Suprapubic skin (tissue), 4 donors: ENCODE results near the gene PWWP2A. TPM values are rescaled to one million over a fixed set of nuclear protein-coding genes. Genes with fewer than 3 reads are reported as not detected.
"Not testable (repeated sequence)": the region's sequence is repeated elsewhere in the genome, so short reads cannot be mapped to it uniquely, and the experiment has no call there.

ENCODE experiments used
- DNase-seq, 2 donors: peaks; one replicate each; pipeline ENCODE4 v3.0.0-alpha.2; 2019; ENCODE audit warnings: low spot score in 2 of 2
- H3K27ac ChIP-seq: fragments of 200-600 bp; sonication (generic); one replicate; pipeline ENCODE4 v1.5.1; 2019
- H3K27me3 ChIP-seq: fragments of 200-600 bp; sonication (generic); one replicate; pipeline ENCODE4 v1.5.1; 2019
- H3K36me3 ChIP-seq: fragments of 200-600 bp; sonication (generic); one replicate; pipeline ENCODE4 v1.5.1; 2019
- H3K4me1 ChIP-seq: fragments of 200-600 bp; sonication (generic); one replicate; pipeline ENCODE4 v1.5.1; 2019
- H3K4me3 ChIP-seq: fragments of 200-600 bp; sonication (generic); one replicate; pipeline ENCODE4 v1.5.1; 2019; ENCODE audit warnings: mild to moderate bottlenecking
- H3K9me3 ChIP-seq: fragments of 200-600 bp; sonication (generic); one replicate; pipeline ENCODE4 v1.5.1; 2019
- CTCF ChIP-seq, 2 donors: fragments of 200-600 bp in 1 of 2; fragments of 450-650 bp in 1 of 2; sonication (generic) in 1 of 2; IDR thresholded peaks; one replicate each; pipeline ENCODE4 v1.5.1; 2016 to 2019; ENCODE audit warnings: antibody characterized with exemption in 2 of 2, mild to moderate bottlenecking in 1 of 2, moderate library complexity in 1 of 2
- EP300 ChIP-seq: sonication (generic); formaldehyde crosslinking; IDR thresholded peaks from one replicate; pipeline ENCODE4 v1.6.1; 2017; ENCODE audit warnings: antibody characterized with exemption
- POLR2A ChIP-seq, 2 donors: fragments of 450-650 bp; IDR thresholded peaks; one replicate each; pipeline ENCODE4 v1.6.1; 2017; ENCODE audit warnings: antibody characterized with exemption in 2 of 2, mild to moderate bottlenecking in 2 of 2, moderate library complexity in 2 of 2
- POLR2AphosphoS5 ChIP-seq, 3 donors: sonication (generic); formaldehyde crosslinking; IDR thresholded peaks; one replicate each; pipeline ENCODE4 v1.6.1; 2017; ENCODE audit warnings: antibody characterized with exemption in 3 of 3
- WGBS: methylation state at CpG from one replicate; pipeline ENCODE4 v1.1.5; 2018; 5-methylcytosine and 5-hydroxymethylcytosine counted together
- total RNA-seq, 4 donors: library from RNA; depleted of rRNA; stranded (reverse); fragments of >200 nt; gene quantifications; one replicate each; pipeline ENCODE4 v1.1.0, GENCODE V29; 2016

PWWP2A gene
- total RNA-seq, 4 donors from 2014 or later: 24.7 to 42.3 (median 31.4) TPM

- 84% methylated on average over 6 of the region's 6 CpGs for WGBS
- no peak overlapping the region for H3K4me3 ChIP-seq
- no peaks in the 10 kb centered on the region for H3K36me3 ChIP-seq
- H3K27ac ChIP-seq: no peak overlapping the region
- no peaks in the 10 kb centered on the region for H3K9me3 ChIP-seq
- no peaks in the 10 kb centered on the region for H3K27me3 ChIP-seq
- DNase-seq: no peak
- no peaks in the 10 kb centered on the region for H3K4me1 ChIP-seq
- TF ChIP-seq POLR2A (IDR thresholded peaks at IDR 0.05): no peak
- TF ChIP-seq POLR2AphosphoS5 (IDR thresholded peaks at IDR 0.05): no peak
- no peak for TF ChIP-seq EP300
- TF ChIP-seq CTCF (IDR thresholded peaks at IDR 0.05): no peak
These were observed 35.9 kb upstream of the PWWP2A start for GRCh38 chr5:160155017-160155750.

GRCh38 chr5:160152901-160153300 lies 33.7 kb upstream of the PWWP2A start:
- no peak for DNase-seq
- H3K27me3 ChIP-seq: no peaks in the 10 kb centered on the region
- no peak for TF ChIP-seq POLR2AphosphoS5 (IDR thresholded peaks at IDR 0.05)
- no peak for TF ChIP-seq CTCF (IDR thresholded peaks at IDR 0.05)
- TF ChIP-seq EP300: no peak
- no peak for TF ChIP-seq POLR2A (IDR thresholded peaks at IDR 0.05)
- no peaks in the 10 kb centered on the region for H3K36me3 ChIP-seq
- WGBS: 88% methylated on average over 6 of the region's 6 CpGs
- H3K9me3 ChIP-seq: no peaks in the 10 kb centered on the region
- H3K27ac ChIP-seq: no peak overlapping the region
- H3K4me3 ChIP-seq: no peak overlapping the region
- no peaks in the 10 kb centered on the region for H3K4me1 ChIP-seq

GRCh38 chr5:160152287-160152686 lies 33.0 kb upstream of the PWWP2A start:
- WGBS: 96% methylated on average over 1 of the region's 1 CpG
- no peaks in the 10 kb centered on the region for H3K27me3 ChIP-seq
- H3K9me3 ChIP-seq: no peaks in the 10 kb centered on the region
- no peak for TF ChIP-seq CTCF (IDR thresholded peaks at IDR 0.05)
- no peak for TF ChIP-seq POLR2AphosphoS5 (IDR thresholded peaks at IDR 0.05)
- no peak for TF ChIP-seq EP300
- H3K36me3 ChIP-seq: no peaks in the 10 kb centered on the region
- no peaks in the 10 kb centered on the region for H3K4me1 ChIP-seq
- H3K27ac ChIP-seq: no peak overlapping the region
- H3K4me3 ChIP-seq: no peak overlapping the region
- DNase-seq: no peak

- no peak for DNase-seq
- Histone ChIP-seq H3K4me1 (no peaks in the 10 kb centered on the region), H3K4me3 (no peak overlapping the region), H3K36me3 (no peaks in the 10 kb centered on the region), H3K27ac (no peak overlapping the region), H3K9me3 (no peaks in the 10 kb centered on the region), H3K27me3 (no peaks in the 10 kb centered on the region)
- 89% methylated on average over 3 of the region's 3 CpGs for WGBS
- TF ChIP-seq CTCF (IDR thresholded peaks at IDR 0.05) (no peak), POLR2AphosphoS5 (IDR thresholded peaks at IDR 0.05) (no peak), POLR2A (IDR thresholded peaks at IDR 0.05) (no peak), EP300 (no peak)
These were observed 31.8 kb upstream of the PWWP2A start for GRCh38 chr5:160151017-160151416.

GRCh38 chr5:160150381-160150780 lies 31.1 kb upstream of the PWWP2A start:
- TF ChIP-seq POLR2AphosphoS5 (IDR thresholded peaks at IDR 0.05): no peak
- no peak for TF ChIP-seq POLR2A (IDR thresholded peaks at IDR 0.05)
- H3K27me3 ChIP-seq: no peaks in the 10 kb centered on the region
- no peak overlapping the region for H3K27ac ChIP-seq
- no peaks in the 10 kb centered on the region for H3K36me3 ChIP-seq
- H3K4me1 ChIP-seq: no peaks in the 10 kb centered on the region
- DNase-seq: no peak
- no peaks in the 10 kb centered on the region for H3K9me3 ChIP-seq
- WGBS: 44% methylated on average over 3 of the region's 3 CpGs
- H3K4me3 ChIP-seq: no peak overlapping the region

GRCh38 chr5:160144436-160144835 lies 25.2 kb upstream of the PWWP2A start:
- WGBS: 87% methylated on average over 7 of the region's 7 CpGs
- H3K4me1 ChIP-seq: not testable (repeated sequence)

More at GRCh38 chr5:160144436-160144835, 25.2 kb upstream of the PWWP2A start:
- not testable (repeated sequence) for H3K27ac ChIP-seq, H3K9me3 ChIP-seq, H3K36me3 ChIP-seq, H3K4me3 ChIP-seq, H3K27me3 ChIP-seq, DNase-seq
